ENCODE data around the gene CST4. TPM values are rescaled to one million over a fixed set of nuclear protein-coding genes. Genes with fewer than 3 reads are reported as not detected.

The CST4 gene
- total RNA-seq, 1 donor from 2014 or later, result not detected

Other genes with a start within 250 kb of the CST4 start
- not detected in 2 replicates for gene CSTL1, start 249.4 kb downstream of the CST4 start, total RNA-seq
- gene CST11, start 236.2 kb downstream of the CST4 start, total RNA-seq, result not detected in 2 replicates
- gene CST8, start 197.9 kb downstream of the CST4 start, total RNA-seq, result not detected in 2 replicates
- gene CST9L, start 120.6 kb downstream of the CST4 start, total RNA-seq, result not detected in 2 replicates
- gene CST9, start 83.1 kb downstream of the CST4 start, total RNA-seq, result not detected in 2 replicates
- 0.82 and 1.5 TPM in 2 replicates for gene CST3, start 51.1 kb downstream of the CST4 start, total RNA-seq
- gene CST1, start 61.9 kb upstream of the CST4 start, total RNA-seq, result not detected in 2 replicates
- gene CST2, start 137.7 kb upstream of the CST4 start, total RNA-seq, result not detected in 2 replicates
- not detected in 2 replicates for gene CST5, start 190.7 kb upstream of the CST4 start, total RNA-seq